RKO (cell line): ENCODE data around the gene AOPEP.

ENCODE experiments used
- DNase-seq: peaks from one replicate; pipeline ENCODE4 v3.0.0-alpha.2; 2016; ENCODE audit warnings: low spot score

Gene AOPEP

DNA sequence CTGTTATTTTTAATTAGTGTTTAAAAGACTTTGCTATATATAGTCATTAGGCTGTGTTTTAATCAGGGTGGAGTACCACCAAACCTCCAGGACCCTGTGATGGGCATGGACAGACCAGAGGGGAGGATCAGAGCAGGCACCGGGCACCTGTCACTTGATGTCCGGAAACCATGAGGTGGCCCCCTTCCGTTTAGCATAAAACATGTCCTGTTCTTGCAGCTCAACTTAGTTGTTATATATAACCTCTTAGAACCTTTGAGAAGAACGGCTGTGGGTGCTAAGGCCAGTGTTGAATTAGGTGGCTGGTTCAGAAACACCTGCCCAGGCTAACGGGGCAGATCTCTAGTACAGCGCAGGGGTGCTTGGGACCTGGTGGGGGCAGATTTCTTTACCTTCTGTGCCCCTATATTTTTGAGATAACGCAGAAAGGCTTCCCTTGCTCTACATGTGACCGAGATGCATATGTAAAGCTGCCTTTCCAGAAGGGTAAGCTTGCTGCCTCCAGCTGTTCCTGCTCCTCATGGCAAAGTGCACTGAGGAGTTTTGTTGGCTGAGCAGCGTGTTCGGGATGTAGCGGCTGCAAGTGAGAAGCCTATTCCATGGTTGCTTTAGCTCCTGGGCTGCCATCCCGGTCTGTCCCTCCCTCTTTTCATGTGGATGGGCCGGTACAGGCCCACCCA, 335.6 kb downstream of the AOPEP start:
- no peak for DNase-seq

DNA sequence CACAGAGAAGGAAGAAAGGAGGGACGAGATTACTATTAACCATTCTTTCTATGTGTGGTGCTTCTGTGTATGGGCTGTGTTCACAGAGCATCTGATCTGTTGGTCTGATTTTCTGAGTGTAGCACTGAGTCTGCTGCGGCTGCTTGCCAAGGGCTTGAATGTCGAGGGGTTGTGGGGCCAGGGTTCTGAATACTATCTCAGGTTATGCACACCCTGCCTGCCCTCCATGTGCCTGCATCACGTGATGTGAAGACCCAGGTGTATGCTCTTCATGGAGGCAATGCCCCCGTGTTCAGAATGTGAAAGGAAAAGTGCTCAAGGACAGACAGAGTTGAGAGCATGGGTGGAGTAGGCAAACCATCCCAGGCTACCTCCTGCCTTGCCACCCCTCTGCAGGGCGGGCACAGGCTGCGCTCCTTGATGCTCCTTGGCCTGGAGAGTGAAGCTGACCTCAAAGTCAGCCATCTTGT, 336.1 kb downstream of the AOPEP start:
- no peak for DNase-seq

DNA sequence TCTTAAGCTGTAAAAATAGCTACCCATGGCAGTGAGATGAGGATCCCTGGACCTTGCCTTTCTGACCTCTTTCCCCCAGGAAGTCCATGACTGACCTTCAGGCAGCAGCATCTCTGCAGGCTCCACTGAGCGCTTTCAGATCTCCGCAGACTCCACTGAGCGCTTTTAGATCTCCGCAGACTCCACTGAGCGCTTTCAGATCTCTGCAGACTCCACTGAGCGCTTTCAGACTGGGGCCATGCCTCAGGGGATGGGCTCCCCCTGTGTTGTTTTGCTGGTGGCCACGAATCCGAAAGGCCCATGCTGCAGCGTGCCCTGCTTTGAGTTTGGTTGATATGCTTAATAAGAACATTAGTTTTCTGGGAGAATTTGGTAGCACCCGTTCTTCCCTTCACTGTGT, 336.8 kb downstream of the AOPEP start:
- DNase-seq, result no peak

DNA sequence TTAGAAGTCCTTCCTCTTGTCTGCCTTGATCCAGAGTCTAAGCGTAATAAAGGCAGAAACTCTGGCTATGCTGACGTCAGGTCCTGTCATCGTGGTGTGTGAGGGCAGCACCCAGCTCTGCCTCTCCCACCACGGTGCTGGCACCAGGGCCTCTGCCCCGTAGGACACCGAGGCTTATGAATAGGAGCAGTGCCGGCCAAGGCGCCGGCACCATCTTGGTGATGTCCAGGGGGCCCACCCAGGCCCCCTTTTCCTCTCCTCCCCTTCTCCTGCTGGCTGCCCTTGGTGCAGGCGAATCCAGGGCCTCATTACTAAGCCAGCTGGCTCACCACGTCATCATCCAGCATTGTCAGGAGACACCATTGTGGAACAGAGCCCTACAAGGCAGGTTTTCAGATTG, 338.7 kb downstream of the AOPEP start:
- no peak for DNase-seq

DNA sequence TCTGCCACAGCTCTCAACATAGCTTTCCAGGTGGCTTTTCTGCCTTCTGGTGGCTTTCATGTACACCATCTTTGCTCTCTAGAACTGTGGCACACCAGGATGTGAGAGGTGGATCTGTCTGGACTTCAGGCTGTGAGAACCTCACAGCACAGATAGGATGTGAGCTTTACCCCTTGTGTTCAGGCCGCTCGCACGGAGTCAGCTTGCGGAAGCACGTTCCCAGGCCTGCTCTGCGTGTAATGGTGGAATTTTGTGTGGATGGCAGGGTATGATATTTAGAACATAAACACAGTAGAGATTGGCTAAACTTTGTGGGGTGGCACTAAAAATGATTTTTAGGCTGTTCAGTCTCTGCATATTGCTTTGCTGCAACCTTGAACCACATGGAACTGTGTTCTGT, 340.6 kb downstream of the AOPEP start:
- DNase-seq, result no peak

DNA sequence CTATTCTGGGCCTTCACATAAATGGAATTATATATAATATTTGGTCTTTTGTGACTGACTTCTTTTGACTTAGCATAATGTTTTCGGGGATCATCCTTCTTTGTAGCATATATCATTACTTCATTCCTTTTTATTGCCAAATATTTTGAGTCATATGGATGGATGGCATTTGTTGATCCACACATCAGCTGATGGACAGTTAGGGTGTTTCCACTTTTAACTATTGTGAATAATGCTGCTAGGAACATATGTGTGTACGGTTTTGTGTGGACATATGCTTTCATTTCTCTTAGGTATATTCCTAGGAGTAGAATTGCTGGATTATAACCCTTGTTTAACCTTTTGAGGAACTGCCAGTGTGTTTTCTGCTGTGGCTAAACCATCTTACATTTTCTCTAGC, 341.4 kb downstream of the AOPEP start:
- no peak for DNase-seq

DNA sequence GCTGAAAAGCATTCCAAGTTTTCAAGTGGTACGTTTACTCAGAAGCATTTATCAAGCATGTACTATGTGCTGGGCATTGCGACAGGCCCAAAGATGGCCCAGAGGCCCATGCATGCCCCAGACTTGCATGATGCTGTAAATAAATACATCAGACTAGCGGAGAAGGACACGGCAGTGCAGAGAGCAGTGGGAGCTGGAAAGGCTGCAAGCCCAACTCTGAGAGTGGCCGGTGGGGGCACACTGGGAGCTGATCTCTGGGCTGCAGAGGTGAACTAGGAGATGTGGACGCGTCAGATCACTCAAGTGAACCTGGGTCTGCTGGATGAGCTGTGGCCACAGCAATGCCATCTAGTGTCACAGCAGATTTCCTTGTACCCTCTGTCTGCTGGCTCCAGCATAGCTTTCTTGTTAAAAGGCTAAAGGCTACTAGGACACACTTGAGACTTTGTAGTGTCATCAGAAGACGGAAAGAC, 344.1 kb downstream of the AOPEP start:
- no peak for DNase-seq

DNA sequence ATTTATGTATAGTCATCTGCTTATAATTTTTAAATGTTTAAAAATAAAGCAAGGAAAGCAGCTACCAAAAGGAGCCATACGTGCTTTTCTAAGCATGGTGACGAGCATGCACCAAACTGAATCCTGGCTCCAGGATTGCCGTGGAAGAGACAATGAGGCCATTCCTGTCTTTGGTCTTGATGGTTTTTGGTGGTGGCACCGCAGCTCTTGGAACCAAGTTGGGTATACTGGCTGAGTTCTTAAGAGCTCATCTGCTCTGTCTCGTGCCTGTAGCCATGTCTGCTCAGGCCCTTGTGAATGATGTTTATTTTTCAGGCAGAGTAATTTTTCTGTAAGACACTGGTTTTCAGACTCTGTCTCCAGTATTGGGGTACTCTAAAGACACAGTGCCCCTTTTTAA, 345.0 kb downstream of the AOPEP start:
- DNase-seq, result no peak

DNA sequence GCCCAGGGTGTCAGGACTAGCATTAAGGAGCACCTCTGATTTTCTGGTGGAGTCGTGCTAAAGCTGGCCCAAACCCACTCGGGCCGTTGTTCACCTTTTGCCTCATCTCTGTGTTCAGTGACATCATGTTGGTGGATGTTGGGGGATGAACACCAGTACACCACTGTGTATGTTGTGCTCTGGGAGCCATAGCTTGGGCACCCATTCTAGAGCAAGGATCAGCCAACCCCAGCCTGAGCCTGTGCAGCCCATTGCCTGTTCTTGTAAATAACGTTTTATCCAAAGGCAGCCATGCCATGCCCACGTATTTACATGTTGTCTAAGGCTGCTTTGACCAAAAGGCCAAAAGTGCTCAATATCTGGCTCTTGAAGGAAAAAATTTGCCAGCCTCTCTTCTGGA, 345.4 kb downstream of the AOPEP start:
- DNase-seq, result no peak

DNA sequence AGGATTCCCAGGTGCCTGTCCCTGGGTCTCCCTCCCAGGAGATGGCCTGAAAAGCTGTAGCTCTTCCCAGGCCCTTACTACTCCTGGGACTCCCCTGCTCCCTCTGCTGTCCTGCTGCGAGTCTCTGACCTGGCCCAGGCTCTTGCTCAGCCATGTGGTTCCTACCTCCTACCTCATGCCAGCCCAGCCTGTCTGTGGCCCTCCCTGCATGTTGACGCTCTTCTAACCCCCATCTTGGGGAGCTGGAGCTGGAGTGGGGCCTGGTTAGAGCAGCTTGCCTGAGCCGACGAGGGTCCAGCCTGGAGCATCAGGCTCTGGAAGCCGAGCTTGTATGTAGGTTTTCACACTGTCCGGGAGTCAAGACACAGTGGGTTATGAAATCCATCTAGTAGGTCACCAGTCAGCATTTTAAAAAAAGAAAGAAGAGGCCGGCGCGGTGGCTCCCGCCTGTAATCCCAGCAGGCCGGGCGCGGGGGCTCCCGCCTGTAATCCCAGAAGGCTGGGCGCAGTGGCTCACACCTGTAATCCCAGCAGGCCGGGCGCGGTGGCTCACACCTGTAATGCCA, 346.6 kb downstream of the AOPEP start:
- DNase-seq, result peak; percentile 31

DNA sequence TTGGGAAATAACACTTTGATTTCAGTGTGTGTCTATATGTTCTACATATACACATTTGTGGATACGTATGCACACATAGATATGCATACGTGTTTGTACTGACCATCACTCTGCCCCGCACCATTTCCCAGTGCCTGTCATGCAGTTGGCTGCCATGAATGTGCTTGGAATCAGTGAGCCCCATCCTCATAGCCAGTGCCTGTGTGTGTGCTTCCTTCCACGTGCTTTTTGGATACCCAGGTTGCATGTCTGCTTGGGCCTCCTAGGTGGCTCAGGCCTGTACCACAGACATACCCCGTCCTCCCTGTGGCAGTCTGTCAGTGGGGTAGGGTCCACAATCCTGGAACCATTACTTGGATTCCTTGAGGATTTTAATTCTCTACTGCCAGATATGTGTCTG, 347.4 kb downstream of the AOPEP start:
- DNase-seq, result no peak

DNA sequence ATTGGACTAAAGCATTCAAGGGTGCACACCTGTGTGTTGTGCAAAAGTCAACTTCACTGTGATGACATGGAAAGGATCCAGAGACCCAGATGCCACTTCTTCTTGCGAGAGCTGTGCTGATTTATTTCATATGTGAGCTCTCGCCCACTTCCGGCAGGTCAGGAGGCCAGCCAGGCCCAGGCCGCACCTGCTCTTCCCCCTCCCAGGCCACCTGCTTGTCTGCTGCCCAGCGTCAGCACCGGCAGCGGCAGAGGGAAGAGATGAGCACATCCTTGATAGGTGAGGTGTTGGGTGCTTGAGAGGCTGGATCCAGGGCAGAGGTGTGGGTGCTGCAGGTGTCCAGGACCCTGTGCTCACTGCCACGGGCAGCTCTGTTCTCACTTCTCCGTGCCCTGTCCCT, 348.1 kb downstream of the AOPEP start:
- DNase-seq, result no peak

DNA sequence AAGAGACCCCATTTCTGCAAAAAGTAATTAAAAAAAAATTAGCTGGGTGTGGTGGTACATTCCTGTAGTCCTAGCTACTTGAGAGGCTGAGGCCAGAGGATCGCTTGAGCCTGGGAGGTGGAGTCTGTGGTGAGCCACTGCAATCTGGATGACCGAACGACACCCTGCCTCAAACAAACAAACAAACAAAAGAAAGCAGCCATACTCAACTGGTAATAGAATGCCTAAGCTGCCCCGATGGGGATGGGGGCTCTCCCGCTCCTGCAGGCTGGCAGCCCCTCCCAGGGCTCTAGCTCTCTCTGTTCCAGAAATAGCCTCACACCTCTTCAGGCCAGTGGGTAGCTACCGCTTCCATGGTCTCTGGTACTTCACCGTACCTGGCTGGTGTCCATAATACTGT, 349.2 kb downstream of the AOPEP start:
- DNase-seq, result no peak

DNA sequence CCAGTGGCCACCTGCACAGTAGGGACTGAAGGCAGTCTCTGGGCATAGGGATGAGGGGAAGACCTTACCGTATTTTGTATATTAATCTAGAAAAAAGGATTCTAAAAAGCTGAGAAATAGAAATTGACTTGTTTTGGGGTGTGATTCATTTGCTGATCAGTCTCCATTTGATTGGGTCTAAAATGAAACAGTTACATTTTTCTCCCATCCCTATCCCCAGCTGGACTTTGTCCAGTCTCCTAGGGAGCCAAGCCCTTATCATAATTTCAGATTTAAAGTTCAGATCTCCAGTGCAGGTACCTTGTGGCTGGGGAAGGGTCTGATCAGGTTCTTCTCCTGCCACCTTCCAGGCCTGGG, 350.2 kb downstream of the AOPEP start:
- DNase-seq, result no peak

DNA sequence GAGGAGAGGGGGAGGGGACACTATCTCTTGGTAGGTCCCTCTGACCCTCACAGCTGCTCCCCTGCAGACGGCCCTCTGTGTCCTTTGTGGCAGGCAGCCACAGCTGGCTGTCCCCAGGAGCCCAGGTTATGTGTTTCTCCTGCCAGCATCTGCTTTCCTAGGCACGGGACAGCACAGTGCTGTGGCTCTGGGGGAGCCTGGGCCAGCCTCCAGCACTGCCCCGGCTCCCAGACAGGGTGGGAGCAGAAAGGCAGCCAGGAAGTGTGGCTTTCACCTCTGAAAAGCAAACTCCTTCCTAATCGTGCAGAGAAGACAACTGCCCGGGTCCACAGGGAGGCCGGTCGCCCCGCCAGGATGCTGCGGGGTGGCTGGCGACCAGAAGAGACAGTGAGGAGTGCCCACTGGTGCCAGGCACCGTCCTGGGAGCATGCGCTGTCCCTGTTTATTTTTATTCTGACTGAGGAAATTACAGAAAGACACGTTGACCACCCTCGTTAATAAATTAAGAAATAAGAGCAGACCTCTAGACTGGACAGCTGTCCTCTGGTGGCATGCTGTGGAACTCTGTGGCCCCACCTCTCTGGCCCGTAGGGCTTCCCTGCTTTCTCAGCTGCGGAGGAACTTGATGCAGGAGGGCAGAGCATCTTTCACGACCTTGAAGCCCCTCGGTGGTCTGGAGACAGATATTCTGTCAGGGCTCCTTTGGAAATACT, 350.7 kb downstream of the AOPEP start:
- no peak for DNase-seq

DNA sequence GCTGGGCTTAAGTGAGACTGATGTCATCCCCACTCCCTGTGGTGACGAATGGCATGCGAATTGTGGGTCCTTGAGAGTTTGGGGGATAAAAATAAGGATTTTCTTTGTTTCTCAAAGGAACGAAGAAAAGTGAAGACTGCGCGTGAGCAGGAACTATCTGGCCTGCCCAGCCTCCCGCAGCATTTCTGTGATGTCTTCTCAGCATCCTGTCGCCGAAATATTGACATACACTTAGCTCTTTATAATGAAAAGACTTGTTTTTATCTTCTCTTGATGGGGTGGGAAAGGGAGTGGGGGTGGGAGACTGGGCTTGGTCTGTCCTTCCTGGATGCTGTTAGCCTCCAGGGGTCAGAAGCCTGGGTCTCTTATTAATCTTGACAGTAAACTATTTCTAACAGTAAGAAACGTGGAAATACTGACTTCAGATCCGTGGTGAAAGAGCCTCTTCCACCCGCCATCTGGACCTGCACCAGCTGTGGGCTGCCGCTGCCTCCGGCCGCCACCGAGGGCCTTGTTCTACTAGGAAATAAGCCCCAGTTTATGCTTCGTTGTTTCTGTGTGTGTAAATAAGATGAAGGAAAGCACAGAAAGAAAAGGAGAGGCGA, 351.4 kb downstream of the AOPEP start:
- DNase-seq, result no peak

DNA sequence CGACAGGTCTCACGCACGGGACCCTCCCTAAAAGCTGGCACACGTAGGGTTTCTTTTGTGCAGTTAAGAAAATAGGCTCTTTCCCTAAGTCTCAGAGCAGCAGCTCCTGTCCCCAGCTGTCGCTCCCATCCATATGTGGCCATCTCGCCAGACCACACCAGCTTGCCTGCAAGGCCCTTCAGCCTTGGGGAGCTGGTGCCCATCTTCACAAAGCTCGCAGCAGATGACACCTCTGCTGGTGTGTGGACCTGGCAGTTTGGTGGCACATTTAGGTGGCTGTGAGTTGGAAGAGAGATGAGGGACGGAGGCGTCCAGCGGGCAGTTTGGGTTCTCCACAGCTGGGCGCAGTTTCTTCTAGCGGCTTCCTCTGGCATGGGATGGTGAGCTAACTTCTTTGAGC, 352.0 kb downstream of the AOPEP start:
- DNase-seq, result no peak

DNA sequence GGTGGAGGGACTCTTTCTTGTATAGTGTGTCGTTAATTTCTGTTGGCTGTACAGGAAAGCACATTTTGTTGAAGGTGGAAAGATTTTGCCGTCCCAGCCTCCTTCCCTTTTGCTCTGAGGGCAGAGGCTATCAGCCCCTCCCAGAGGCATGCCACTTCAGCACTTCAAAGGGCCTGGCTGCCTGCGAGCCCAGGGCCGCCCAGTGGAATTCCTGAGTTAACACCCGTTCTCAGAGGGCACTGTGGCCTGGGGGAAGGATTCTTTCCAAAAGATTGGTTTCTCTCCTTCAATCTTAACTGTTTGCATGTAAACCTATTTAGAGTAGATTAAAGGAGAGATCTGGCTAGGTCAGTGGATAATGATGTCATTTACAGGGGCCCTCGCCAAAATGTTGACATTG, 352.4 kb downstream of the AOPEP start:
- no peak for DNase-seq

DNA sequence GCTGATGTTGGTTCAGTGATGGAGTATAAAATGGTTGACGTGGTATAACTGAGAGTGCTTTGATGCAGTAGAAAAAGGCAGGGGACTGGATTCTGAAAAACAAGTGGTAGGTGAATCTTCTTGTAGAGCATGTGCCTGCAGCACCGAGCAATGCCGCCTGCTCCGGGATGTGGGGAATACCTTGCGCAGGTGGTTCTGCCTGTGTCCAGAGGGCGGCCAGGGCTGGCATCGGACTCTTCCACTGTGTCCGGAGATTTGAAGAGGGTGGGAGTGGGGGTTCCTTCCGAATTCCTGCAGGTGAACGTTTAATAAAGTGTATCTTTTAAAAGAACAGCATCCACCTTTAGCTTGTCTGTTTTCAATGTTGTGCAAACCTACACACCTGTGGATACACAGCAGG, 353.0 kb downstream of the AOPEP start:
- no peak for DNase-seq

DNA sequence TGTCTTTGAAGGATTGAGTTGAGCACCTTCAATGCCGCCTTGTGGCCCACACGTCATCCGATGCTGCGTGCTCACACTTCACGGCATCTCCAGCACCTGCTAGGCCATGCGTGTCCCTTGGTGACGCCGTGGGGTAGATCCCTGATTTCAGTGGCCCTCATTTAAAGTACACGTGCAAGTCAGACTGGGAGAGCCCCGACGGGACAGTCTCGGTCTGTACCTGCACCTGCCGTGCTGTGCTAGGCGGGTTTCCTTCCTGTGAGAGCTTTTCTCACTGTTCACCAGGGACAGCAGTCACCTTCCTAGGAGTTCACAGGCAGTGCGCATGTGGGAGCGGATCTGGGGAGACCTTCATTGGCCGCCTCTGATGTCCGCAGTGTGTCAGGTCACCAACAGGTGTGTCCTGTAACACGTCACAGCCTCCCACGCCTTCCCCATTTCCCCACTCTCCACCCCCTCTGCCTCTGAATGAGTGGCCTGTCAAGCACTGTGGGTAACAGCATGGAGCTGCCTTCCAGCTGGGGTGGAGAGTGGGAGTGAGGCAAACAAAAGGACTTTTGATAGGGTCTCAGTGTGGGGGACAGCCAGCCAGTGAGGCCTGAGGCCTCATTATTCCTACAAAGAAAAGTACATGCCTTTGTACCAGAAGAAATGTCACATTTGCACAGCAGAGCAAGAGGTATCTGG, 354.6 kb downstream of the AOPEP start:
- DNase-seq, result no peak

DNA sequence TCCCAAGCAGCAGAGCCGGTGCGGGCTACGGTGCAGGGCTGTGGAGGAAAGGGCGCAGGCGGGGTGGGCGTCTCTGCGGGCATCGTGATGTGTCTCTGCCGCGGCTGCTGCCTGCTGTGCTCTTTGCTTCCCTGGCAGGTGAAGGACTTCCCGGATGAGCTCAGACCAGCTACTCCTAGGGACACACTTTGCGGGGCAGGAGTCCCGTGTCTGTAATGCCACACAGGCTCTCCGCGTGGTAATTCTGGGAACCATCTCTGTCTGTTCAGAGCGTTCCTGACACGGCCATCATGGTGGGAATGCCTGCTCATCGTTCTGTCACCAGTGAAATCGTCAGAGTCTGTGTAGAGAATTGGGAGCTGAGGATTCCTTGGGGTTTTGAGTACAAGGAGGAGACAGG, 355.5 kb downstream of the AOPEP start:
- no peak for DNase-seq

DNA sequence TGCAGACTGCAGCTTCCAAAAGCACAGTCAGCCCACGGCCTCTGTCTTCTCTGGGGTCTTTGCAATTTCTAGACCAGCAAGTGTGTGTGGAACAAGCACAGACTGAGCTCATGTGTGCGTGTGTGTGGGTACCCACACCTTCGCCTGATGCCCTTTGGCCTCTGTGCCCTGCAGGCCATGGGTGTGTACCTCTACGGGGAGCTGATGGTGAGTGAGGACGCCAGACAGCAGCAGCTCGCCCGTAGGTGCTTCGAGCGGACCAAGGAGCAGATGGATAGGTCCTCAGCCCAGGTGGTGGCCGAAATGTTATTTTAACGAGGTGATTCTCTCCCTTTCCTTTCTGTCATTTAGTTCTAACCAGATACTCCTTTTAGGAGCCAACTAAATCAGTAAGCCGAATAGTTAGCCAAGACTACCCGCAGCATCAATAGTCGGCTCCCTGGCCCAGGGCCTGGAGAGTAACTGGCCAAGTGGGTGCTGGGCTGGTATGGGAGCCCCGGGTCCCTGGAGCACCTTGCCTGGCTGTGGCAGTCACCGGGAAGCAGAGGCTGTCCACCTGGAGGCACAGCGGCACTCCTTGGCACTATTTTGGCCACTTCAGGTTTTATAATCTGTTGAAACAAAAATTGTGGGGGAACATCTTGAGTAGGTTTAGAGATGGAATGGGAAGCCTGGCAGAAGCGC, 356.0 kb downstream of the AOPEP start:
- DNase-seq, result no peak
